ENCODE data around the gene CDC14C.

The CDC14C gene

DNA sequence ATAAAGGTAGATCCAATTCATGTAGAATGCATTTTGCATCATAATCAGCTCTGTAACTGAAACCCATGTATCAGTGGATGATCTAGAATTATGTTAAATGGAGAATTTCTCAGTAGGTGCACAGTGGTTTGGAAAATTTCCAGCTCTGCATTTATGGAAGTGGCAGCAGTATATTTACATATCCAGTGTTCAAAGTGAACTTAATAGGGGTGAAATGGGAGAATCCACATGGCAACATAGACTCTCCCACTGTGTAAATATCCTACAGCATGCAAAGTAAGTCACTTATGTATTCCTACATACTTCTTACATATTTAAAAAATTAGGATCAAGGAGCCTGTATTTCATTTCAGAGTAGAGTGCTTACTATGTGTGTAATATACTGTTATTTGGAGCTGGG, 35.3 kb downstream of the CDC14C start:
- no peaks in the 10 kb centered on the region for H3K9me2 ChIP-seq (replicated peaks; ENCODE audit: low read depth, low read length)
- no peaks in the 10 kb centered on the region for H3K36me3 ChIP-seq (ENCODE audit: insufficient read depth, low read length)
- no peak overlapping the region for H3K4me3 ChIP-seq (ENCODE audit: low read length, poor library complexity, severe bottlenecking)
- TF ChIP-seq EZH2phosphoT487 (IDR thresholded peaks at IDR 0.05; ENCODE audit: borderline replicate concordance) (no peak), CTCF (conservative IDR thresholded peaks at IDR 0.05; ENCODE audit: low read length) (no peak)
- no peaks in the 10 kb centered on the region for H3K4me1 ChIP-seq (ENCODE audit: insufficient read depth, low read length, poor library complexity, severe bottlenecking)
- no peak overlapping the region for H3K4me2 ChIP-seq (ENCODE audit: low read depth, low read length, poor library complexity, severe bottlenecking)
- no peak overlapping the region for H2AFZ ChIP-seq (ENCODE audit: low read length)
- H3K9me3 ChIP-seq (ENCODE audit: insufficient read depth, low read depth, low read length): no peaks in the 10 kb centered on the region
- no peaks in the 10 kb centered on the region for H3K79me2 ChIP-seq (ENCODE audit: insufficient read depth, low read length)
- no peaks in the 10 kb centered on the region for H3F3A ChIP-seq (ENCODE audit: low read depth)
- no peak overlapping the region for H3K9ac ChIP-seq (ENCODE audit: low read depth, low read length, poor library complexity, severe bottlenecking)
- no peaks in the 10 kb centered on the region for H3K27me3 ChIP-seq (ENCODE audit: insufficient read depth, low read length, poor library complexity, severe bottlenecking)
- no peaks in the 10 kb centered on the region for H4K20me1 ChIP-seq (ENCODE audit: insufficient read depth, low read length, poor library complexity, severe bottlenecking)

GRCh38 chr7:48962821-48963505, 38.6 kb downstream of the CDC14C start:
- Histone ChIP-seq H3K9me3 (ENCODE audit: insufficient read depth, low read depth, low read length) (no peaks in the 10 kb centered on the region), H3K4me1 (ENCODE audit: insufficient read depth, low read length, poor library complexity, severe bottlenecking) (no peaks in the 10 kb centered on the region), H3K4me2 (ENCODE audit: low read depth, low read length, poor library complexity, severe bottlenecking) (no peak overlapping the region), H4K20me1 (ENCODE audit: insufficient read depth, low read length, poor library complexity, severe bottlenecking) (no peaks in the 10 kb centered on the region), H3K4me3 (ENCODE audit: low read length, poor library complexity, severe bottlenecking) (no peak overlapping the region), H3F3A (ENCODE audit: low read depth) (no peaks in the 10 kb centered on the region), H3K9me2 (replicated peaks; ENCODE audit: low read depth, low read length) (no peaks in the 10 kb centered on the region), H2AFZ (ENCODE audit: low read length) (no peak overlapping the region), H3K36me3 (ENCODE audit: insufficient read depth, low read length) (no peaks in the 10 kb centered on the region), H3K27me3 (ENCODE audit: insufficient read depth, low read length, poor library complexity, severe bottlenecking) (no peaks in the 10 kb centered on the region), H3K79me2 (ENCODE audit: insufficient read depth, low read length) (no peaks in the 10 kb centered on the region), H3K9ac (ENCODE audit: low read depth, low read length, poor library complexity, severe bottlenecking) (no peak overlapping the region)
- no peak for TF ChIP-seq CTCF (conservative IDR thresholded peaks at IDR 0.05; ENCODE audit: low read length)
- TF ChIP-seq EZH2phosphoT487 (IDR thresholded peaks at IDR 0.05; ENCODE audit: borderline replicate concordance): no peak

GRCh38 chr7:48964074-48964473, 39.7 kb downstream of the CDC14C start:
- Histone ChIP-seq H3F3A (ENCODE audit: low read depth) (no peaks in the 10 kb centered on the region), H3K4me1 (ENCODE audit: insufficient read depth, low read length, poor library complexity, severe bottlenecking) (no peaks in the 10 kb centered on the region), H3K27me3 (ENCODE audit: insufficient read depth, low read length, poor library complexity, severe bottlenecking) (no peaks in the 10 kb centered on the region), H2AFZ (ENCODE audit: low read length) (no peak overlapping the region), H3K4me3 (ENCODE audit: low read length, poor library complexity, severe bottlenecking) (no peak overlapping the region), H3K4me2 (ENCODE audit: low read depth, low read length, poor library complexity, severe bottlenecking) (no peak overlapping the region), H3K36me3 (ENCODE audit: insufficient read depth, low read length) (no peaks in the 10 kb centered on the region), H3K9me2 (replicated peaks; ENCODE audit: low read depth, low read length) (no peaks in the 10 kb centered on the region), H4K20me1 (ENCODE audit: insufficient read depth, low read length, poor library complexity, severe bottlenecking) (no peaks in the 10 kb centered on the region), H3K9me3 (ENCODE audit: insufficient read depth, low read depth, low read length) (no peaks in the 10 kb centered on the region), H3K79me2 (ENCODE audit: insufficient read depth, low read length) (no peaks in the 10 kb centered on the region), H3K9ac (ENCODE audit: low read depth, low read length, poor library complexity, severe bottlenecking) (no peak overlapping the region)
- TF ChIP-seq EZH2phosphoT487 (IDR thresholded peaks at IDR 0.05; ENCODE audit: borderline replicate concordance) (no peak), CTCF (conservative IDR thresholded peaks at IDR 0.05; ENCODE audit: low read length) (no peak)
